GM23248 (cell line): ENCODE data around the gene HYAL4.

Source experiments
- EZH2 ChIP-seq: fragments of 200-600 bp; sonication (generic); IDR thresholded peaks from 2 replicates; pipeline ENCODE4 v1.6.1; 2018; ENCODE audit warnings: antibody characterized with exemption, mild to moderate bottlenecking; ENCODE audit not compliant: insufficient read depth, poor library complexity, severe bottlenecking
- EZH2phosphoT487 ChIP-seq: fragments of 200-600 bp; sonication (generic); IDR thresholded peaks from 2 replicates; pipeline ENCODE4 v1.6.1; 2018; ENCODE audit warnings: antibody characterized with exemption, moderate library complexity, mild to moderate bottlenecking, low read depth; ENCODE audit not compliant: insufficient read depth

DNA sequence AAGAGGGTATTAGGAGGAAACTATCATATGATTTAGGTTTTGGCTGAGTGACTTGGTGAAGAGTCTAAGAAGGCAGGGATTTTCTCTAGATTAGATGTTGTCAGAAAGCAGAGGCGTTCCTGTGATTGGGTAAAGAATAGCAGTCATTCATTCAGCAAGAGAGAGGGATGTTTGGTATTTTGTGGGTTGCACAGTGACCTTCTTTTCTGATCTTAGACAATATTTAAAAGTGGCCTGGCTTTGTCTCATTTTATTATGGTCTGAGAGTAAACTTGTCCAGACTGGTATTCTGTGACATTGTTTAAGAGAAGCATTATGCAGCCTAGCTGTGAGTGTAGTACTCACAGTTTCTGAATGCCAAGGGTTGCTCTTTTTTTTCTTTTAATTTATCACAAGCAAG lies 18.5 kb downstream of the HYAL4 start:
- TF ChIP-seq EZH2 = no peak
- TF ChIP-seq EZH2phosphoT487 = no peak
